ENCODE measurements around the gene NYAP2.

NYAP2 gene

GRCh38 chr2:225678792-225679191 lies 279.3 kb downstream of the NYAP2 start:
- no peak for TF ChIP-seq CTCF (IDR thresholded peaks at IDR 0.05; ENCODE audit: extremely low read depth, missing control alignments)
- no peak for DNase-seq (ENCODE audit: low spot score)

DNA sequence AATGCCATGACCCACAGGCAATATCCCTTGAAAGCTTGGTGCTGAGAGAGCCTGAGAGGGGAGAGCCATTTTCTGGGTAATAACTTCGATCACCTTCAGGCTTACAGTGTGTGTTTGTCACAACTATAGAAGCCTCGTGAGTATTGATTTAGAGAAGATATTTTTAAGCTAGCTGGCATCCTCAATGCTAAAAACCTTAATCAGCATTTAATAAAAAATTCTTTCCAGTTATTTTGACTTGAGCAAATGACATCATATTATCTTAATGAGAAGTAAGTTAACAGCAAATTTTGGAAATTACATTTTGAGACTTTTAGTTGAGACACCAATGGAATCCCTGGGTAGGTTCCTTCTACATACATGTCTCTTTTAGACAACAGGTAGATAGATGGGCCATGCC lies 283.7 kb downstream of the NYAP2 start:
- no peak for TF ChIP-seq CTCF (IDR thresholded peaks at IDR 0.05; ENCODE audit: extremely low read depth, missing control alignments)
- DNase-seq (ENCODE audit: low spot score), result no peak

- TF ChIP-seq CTCF (IDR thresholded peaks at IDR 0.05; ENCODE audit: extremely low read depth, missing control alignments), result no peak
- DNase-seq (ENCODE audit: low spot score), result no peak
Measured at GRCh38 chr2:225690153-225690552, 290.6 kb downstream of the NYAP2 start.

DNA sequence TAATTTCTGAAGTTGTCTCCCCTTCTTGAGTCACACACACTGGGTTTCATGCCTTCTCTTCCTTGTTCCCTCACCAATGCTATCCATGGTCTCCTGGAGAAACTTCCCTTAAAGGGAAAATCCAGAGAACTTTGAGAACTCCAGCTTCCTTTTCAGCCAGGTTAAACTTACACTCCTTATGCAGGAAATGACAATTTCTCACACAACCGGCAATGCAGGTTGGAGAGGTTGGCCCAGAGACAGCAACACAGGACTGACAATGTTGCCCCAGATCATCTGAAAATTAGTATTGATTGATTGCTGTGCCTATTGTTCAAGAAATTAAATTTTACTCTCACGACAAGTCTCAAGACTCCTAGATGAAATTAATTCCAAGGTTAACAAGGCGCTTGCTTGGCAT lies 292.2 kb downstream of the NYAP2 start:
- DNase-seq (ENCODE audit: low spot score), result no peak
- no peak for TF ChIP-seq CTCF (IDR thresholded peaks at IDR 0.05; ENCODE audit: extremely low read depth, missing control alignments)

GRCh38 chr2:225693259-225693658 lies 293.7 kb downstream of the NYAP2 start:
- no peak for TF ChIP-seq CTCF (IDR thresholded peaks at IDR 0.05; ENCODE audit: extremely low read depth, missing control alignments)
- DNase-seq (ENCODE audit: low spot score), result no peak

- no peak for TF ChIP-seq CTCF (IDR thresholded peaks at IDR 0.05; ENCODE audit: extremely low read depth, missing control alignments)
- DNase-seq (ENCODE audit: low spot score), result no peak
Measured at GRCh38 chr2:225694664-225695063, 295.2 kb downstream of the NYAP2 start.

- TF ChIP-seq CTCF (IDR thresholded peaks at IDR 0.05; ENCODE audit: extremely low read depth, missing control alignments), result no peak
- DNase-seq (ENCODE audit: low spot score), result no peak
Measured at GRCh38 chr2:225697936-225698335, 298.4 kb downstream of the NYAP2 start.

Measured in GM20000 (cell line).